HG03196 (cell line): ENCODE data around the gene KCND3.

ENCODE experiments used
- ATAC-seq: cut with Tn5 transposase; IDR thresholded peaks from one replicate; pipeline ENCODE4 v1.9.1; 2021; ENCODE audit not compliant: unreplicated experiment

Gene KCND3

GRCh38 chr1:111884772-111885443 is 104.6 kb downstream of the KCND3 start:
- ATAC-seq, result no peak

GRCh38 chr1:111882986-111883560 is 106.4 kb downstream of the KCND3 start:
- ATAC-seq, result no peak

GRCh38 chr1:111882559-111882958 is 106.9 kb downstream of the KCND3 start:
- no peak for ATAC-seq

- no peak for ATAC-seq
These were observed 108.3 kb downstream of the KCND3 start for GRCh38 chr1:111880881-111881837.

- ATAC-seq, result no peak
These were observed 110.4 kb downstream of the KCND3 start for GRCh38 chr1:111879081-111879480.

GRCh38 chr1:111878649-111879048 is 110.8 kb downstream of the KCND3 start:
- no peak for ATAC-seq

- ATAC-seq, result no peak
These were observed 111.4 kb downstream of the KCND3 start for GRCh38 chr1:111878091-111878490.

- ATAC-seq, result no peak
These were observed 112.8 kb downstream of the KCND3 start for GRCh38 chr1:111876631-111877030.

GRCh38 chr1:111875640-111876039 is 113.8 kb downstream of the KCND3 start:
- ATAC-seq, result no peak

- no peak for ATAC-seq
These were observed 115.9 kb downstream of the KCND3 start for GRCh38 chr1:111873460-111874030.

GRCh38 chr1:111870181-111870580 is 119.3 kb downstream of the KCND3 start:
- ATAC-seq, result no peak

GRCh38 chr1:111867868-111868440 is 121.5 kb downstream of the KCND3 start:
- ATAC-seq, result no peak

GRCh38 chr1:111864862-111865261 is 124.6 kb downstream of the KCND3 start:
- no peak for ATAC-seq

GRCh38 chr1:111863401-111863800 is 126.1 kb downstream of the KCND3 start:
- no peak for ATAC-seq

- no peak for ATAC-seq
These were observed 126.9 kb downstream of the KCND3 start for GRCh38 chr1:111862599-111862998.

GRCh38 chr1:111861523-111861922 is 127.9 kb downstream of the KCND3 start:
- ATAC-seq, result no peak

- ATAC-seq, result no peak
These were observed 132.2 kb downstream of the KCND3 start for GRCh38 chr1:111857194-111857651.

- no peak for ATAC-seq
These were observed 132.9 kb downstream of the KCND3 start for GRCh38 chr1:111856411-111857185.

- ATAC-seq, result no peak
These were observed 134.2 kb downstream of the KCND3 start for GRCh38 chr1:111855260-111855659.

GRCh38 chr1:111852261-111852721 is 137.2 kb downstream of the KCND3 start:
- no peak for ATAC-seq
